HepG2 (cell line): ENCODE data around the gene UGGT1. TPM values are rescaled to one million over a fixed set of nuclear protein-coding genes. Genes with fewer than 3 reads are reported as not detected.

ENCODE experiments used
- ATAC-seq: fragments of 200-7000 bp; cut with Tn5 transposase; 3 replicates; pipeline ENCODE4 v1.9.1; 2020; ENCODE audit warnings: mild to moderate bottlenecking, moderate library complexity
- BruUV-seq: library from RNA; stranded (reverse); fragments of 400-500 nt; replicated peaks from 2 replicates; lab custom pipeline; 2021; lab: Mats Ljungman, UMichigan
- CTCF ChIA-PET: fragments of 300-600 bp; formaldehyde crosslinking; extraction: SDS; loops from one replicate; lab custom pipeline; 2021; ENCODE audit warnings: low total read pairs, inconsistent platforms, low intra/inter-chr PET ratio; lab: Yijun Ruan, JAX
- POLR2A ChIA-PET: fragments of 350-600 bp; sonication (Branson Sonifier 250); formaldehyde crosslinking; loops from one replicate; lab custom pipeline; 2020; ENCODE audit warnings: antibody characterized with exemption, inconsistent platforms; lab: Yijun Ruan, JAX
- DNase-seq: peaks from one replicate; pipeline ENCODE4 v3.0.0-alpha.2; 2015; ENCODE audit warnings: low spot score
- FAIRE-seq: peaks from 3 replicates; lab custom pipeline; 2011; peaks lifted over from hg19 to GRCh38; lab: Jason Lieb, UNC
- H2AFZ ChIP-seq: one replicate; pipeline ENCODE4 v1.6.1; 2011; ENCODE audit warnings: low read length, inconsistent platforms
- H3K27ac ChIP-seq: fragments of 300-600 bp; 3 replicates; pipeline ENCODE4 v1.8.0; 2011; ENCODE audit warnings: mixed run types, mild to moderate bottlenecking, mixed read lengths, low read length, inconsistent platforms; ENCODE audit not compliant: insufficient read depth; ENCODE audit errors: extremely low read length
- H3K27me3 ChIP-seq, 2 experiments: fragments of 200-600 bp in 1 of 2; 2 replicates in 1 of 2; 3 replicates in 1 of 2; pipeline versions ENCODE4 v1.6.0 to v1.8.0; 2011; ENCODE audit warnings: low read length in 2 of 2, mild to moderate bottlenecking in 2 of 2, moderate library complexity in 2 of 2, inconsistent platforms in 1 of 2; ENCODE audit not compliant: insufficient read depth in 2 of 2, control insufficient read depth in 1 of 2
- H3K36me3 ChIP-seq, 2 experiments: fragments of 200-600 bp in 1 of 2; replicated peaks in 1 of 2; 2 replicates in 1 of 2; 3 replicates in 1 of 2; pipeline versions ENCODE4 v1.5.1 to v1.8.0; 2011; ENCODE audit warnings: low read length in 2 of 2, inconsistent platforms in 1 of 2; ENCODE audit not compliant: insufficient read depth in 2 of 2, control insufficient read depth in 1 of 2
- H3K4me1 ChIP-seq: 2 replicates; pipeline ENCODE4 v1.5.1; 2012; ENCODE audit warnings: low read length, inconsistent platforms; ENCODE audit not compliant: insufficient read depth
- H3K4me2 ChIP-seq: 2 replicates; pipeline ENCODE4 v1.6.0; 2011; ENCODE audit warnings: low read depth, low read length, inconsistent platforms
- H3K4me3 ChIP-seq, 3 experiments: fragments of 200-600 bp in 1 of 3; sonication (generic), shearing (Covaris generic) in 1 of 3; replicated peaks in 1 of 3; 2 replicates each; pipeline ENCODE4 v1.5.1; 2011 to 2016; ENCODE audit warnings: low read length in 3 of 3, inconsistent platforms in 2 of 3, low read depth in 2 of 3, mild to moderate bottlenecking in 2 of 3, control low read depth in 1 of 3, mixed read lengths in 1 of 3; ENCODE audit not compliant: insufficient read depth in 1 of 3
- H3K79me2 ChIP-seq: one replicate; pipeline ENCODE4 v1.6.1; 2011; ENCODE audit warnings: low read length, inconsistent platforms; ENCODE audit not compliant: insufficient read depth
- H3K9ac ChIP-seq: 2 replicates; pipeline ENCODE4 v1.6.0; 2011; ENCODE audit warnings: mild to moderate bottlenecking, low read depth, low read length, inconsistent platforms; ENCODE audit not compliant: insufficient read depth
- H3K9me3 ChIP-seq: 2 replicates; pipeline ENCODE4 v1.5.1; 2012; ENCODE audit warnings: mild to moderate bottlenecking, low read length
- H4K20me1 ChIP-seq: 2 replicates; pipeline ENCODE4 v1.6.0; 2011; ENCODE audit warnings: inconsistent platforms, mild to moderate bottlenecking, low read length, moderate library complexity; ENCODE audit not compliant: insufficient read depth
- ARID4A ChIP-seq: sonication (generic); formaldehyde crosslinking; IDR thresholded peaks from 2 replicates; pipeline ENCODE4 v1.5.0; 2020; ENCODE audit warnings: mild to moderate bottlenecking, missing genetic modification reagents, borderline replicate concordance
- ATF1 ChIP-seq: IDR thresholded peaks from 2 replicates; pipeline ENCODE4 v1.6.1; 2016; ENCODE audit warnings: mild to moderate bottlenecking, control low read depth
- ATF4 ChIP-seq, 2 experiments: fragments of 450-650 bp in 1 of 2; sonication (generic) in 1 of 2; formaldehyde crosslinking; IDR thresholded peaks; 2 replicates each; pipeline versions ENCODE4 v1.5.0 to v1.8.0; 2020 to 2022; ENCODE audit warnings: mild to moderate bottlenecking in 1 of 2, missing genetic modification reagents in 1 of 2
- BCL6 ChIP-seq: IDR thresholded peaks from 2 replicates; pipeline ENCODE4 v1.6.1; 2016; ENCODE audit warnings: missing genetic modification reagents, missing compliant biosample characterization
- CC2D1A ChIP-seq: sonication (generic); formaldehyde crosslinking; IDR thresholded peaks from 2 replicates; pipeline ENCODE4 v1.8.1; 2023; ENCODE audit warnings: mild to moderate bottlenecking, missing genetic modification reagents
- DRAP1 ChIP-seq: IDR thresholded peaks from 2 replicates; pipeline ENCODE4 v1.6.1; 2016; ENCODE audit warnings: missing genetic modification reagents, missing compliant biosample characterization
- HHEX ChIP-seq: IDR thresholded peaks from 2 replicates; pipeline ENCODE4 v1.6.1; 2016; ENCODE audit warnings: control low read depth
- MEF2D ChIP-seq: sonication (generic); formaldehyde crosslinking; IDR thresholded peaks from 2 replicates; pipeline ENCODE4 v1.5.1; 2020; ENCODE audit warnings: mild to moderate bottlenecking, missing genetic modification reagents
- REXO4 ChIP-seq: sonication (generic); formaldehyde crosslinking; IDR thresholded peaks from 2 replicates; pipeline ENCODE4 v1.8.0; 2022; ENCODE audit warnings: missing genetic modification reagents, mild to moderate bottlenecking, borderline replicate concordance
- SATB2 ChIP-seq: sonication (generic); formaldehyde crosslinking; IDR thresholded peaks from 2 replicates; pipeline ENCODE4 v1.5.0; 2020; ENCODE audit warnings: missing genetic modification reagents
- YY1 ChIP-seq: IDR thresholded peaks from 2 replicates; pipeline ENCODE4 v1.6.1; 2011; ENCODE audit warnings: low read length, low read depth, moderate library complexity, mild to moderate bottlenecking; ENCODE audit not compliant: insufficient read depth, insufficient replicate concordance
- ZBTB2 ChIP-seq: sonication (generic); formaldehyde crosslinking; IDR thresholded peaks from 2 replicates; pipeline ENCODE4 v1.8.0; 2022; ENCODE audit warnings: low read depth, missing genetic modification reagents
- ZKSCAN1 ChIP-seq: fragments of 150-350 bp; IDR thresholded peaks from 2 replicates; pipeline ENCODE4 v1.6.1; 2014; ENCODE audit warnings: low read length
- ZNF12 ChIP-seq: sonication (generic); formaldehyde crosslinking; IDR thresholded peaks from 2 replicates; pipeline ENCODE4 v1.5.0; 2020; ENCODE audit warnings: missing genetic modification reagents
- ZNF33B ChIP-seq: sonication (generic); formaldehyde crosslinking; IDR thresholded peaks from 2 replicates; pipeline ENCODE4 v1.5.1; 2020; ENCODE audit warnings: mild to moderate bottlenecking, missing genetic modification reagents
- ZNF414 ChIP-seq: sonication (generic); formaldehyde crosslinking; IDR thresholded peaks from 2 replicates; pipeline ENCODE4 v1.5.0; 2020; ENCODE audit warnings: missing genetic modification reagents
- ZNF510 ChIP-seq: sonication (generic); formaldehyde crosslinking; IDR thresholded peaks from 2 replicates; pipeline ENCODE4 v1.4.0; 2020; ENCODE audit warnings: low read depth, mild to moderate bottlenecking, missing genetic modification reagents
- WGBS: methylation state at CpG from one replicate; pipeline ENCODE4 v1.1.6; 2017; ENCODE audit warnings: low lambda C conversion rate; 5-methylcytosine and 5-hydroxymethylcytosine counted together
- in situ Hi-C: cut with HindIII; loops from 2 replicates; pipeline ENCODE4 v1.10.0; 2017; ENCODE audit warnings: low pct_unique_long_range_greater_than_20kb; ENCODE audit not compliant: extremely low pct_ligation_motif_present
- intact Hi-C: fragments of 100-400 bp; cut with micrococcal nuclease; formaldehyde crosslinking; loops from one replicate; pipeline ENCODE4 v1.10.0; 2022; ENCODE audit not compliant: unreplicated experiment
- polyA plus RNA-seq, 8 experiments: library from polyadenylated mRNA; depleted of rRNA in 3 of 8; stranded (reverse) in 7 of 8; unstranded in 1 of 8; fragments of >200 nt; fragmentation: Illumina TruSeq in 4 of 8; extraction: Trizol in 4 of 8; gene quantifications; 2 replicates each; pipeline versions ENCODE4 v1.2.1 to v1.2.3, GENCODE V29; 2011 to 2016; ENCODE audit warnings: low read depth in 4 of 8, missing spikeins in 1 of 8, mixed read lengths in 1 of 8; ENCODE audit not compliant: insufficient read depth in 1 of 8
- total RNA-seq, 5 experiments: library from RNA; depleted of rRNA; stranded (reverse); fragments of >200 nt; fragmentation: Illumina TruSeq; extraction: Trizol; gene quantifications; 2 replicates each; pipeline ENCODE4 v1.2.3, GENCODE V29; 2016; ENCODE audit warnings: low read depth in 1 of 5

Gene UGGT1
- total and polyA plus RNA-seq, 2 of the 13 experiments (the other 11 are each of a cell fraction or from before 2014, with no cell fraction given): 35.8 to 83.2 TPM

GRCh38 chr2:128195435-128195984 is 104.5 kb downstream of the UGGT1 start:
- no peaks in the 10 kb centered on the region for H3K27me3 ChIP-seq
- ChIA-PET POLR2A (interaction anchor here (0.6 to 1.8 kb wide), 14 partner anchors 9 to 161 kb away, joined by 3 to 12 read pairs (median 4); partner anchors contain the start of gene UGGT1), CTCF (interaction anchor here (1.7 kb wide), 1 partner anchor 17 kb away, joined by 3 read pairs; no protein-coding TSS in a partner anchor)
- ATAC-seq (peak; percentile 88), DNase-seq (peak; percentile 96), FAIRE-seq (peak; percentile 98)
- in situ Hi-C loops (no loop called here), intact Hi-C loops (loop anchor here (5.0 kb wide), 1 partner anchor 37 kb away; no protein-coding TSS in a partner anchor)
- H2AFZ ChIP-seq: no peak overlapping the region
- no peaks in the 10 kb centered on the region for H4K20me1 ChIP-seq
- WGBS: 2% methylated on average over 6 of the region's 6 CpGs
- peaks cover 43% of the 10 kb centered on the region for H3K4me1 ChIP-seq
- H3K4me2 ChIP-seq: peak overlapping the region; percentile 90
- H3K9me3 ChIP-seq: no peaks in the 10 kb centered on the region
- peak overlapping the region; percentile 6 to 63 (median 7); a peak in 4 of 6 replicates for H3K4me3 ChIP-seq
- peak overlapping the region; percentile 88 for H3K27ac ChIP-seq
- H3K9ac ChIP-seq: peak overlapping the region; percentile 71
- peaks cover 3% of the 10 kb centered on the region for H3K79me2 ChIP-seq
- no TSS peak for BruUV-seq
- peaks cover 3 to 6% of the 10 kb centered on the region in 2 experiments; a peak in 4 of 5 replicates for H3K36me3 ChIP-seq
- no peak; the same call in 1 of the 2 replicates for TF ChIP-seq ARID4A (CRISPR knock-in tag)
- peak; percentile 14; the same call in 1 of the 2 replicates for TF ChIP-seq ZNF12
- no peak for TF ChIP-seq ZBTB2
- no peak for TF ChIP-seq ZNF414 (CRISPR knock-in tag)
- TF ChIP-seq YY1: no peak
- TF ChIP-seq ZNF510 (CRISPR knock-in tag): no peak
- TF ChIP-seq MEF2D (CRISPR knock-in tag): peak; percentile 77; the same call in 1 of the 2 replicates
- TF ChIP-seq ATF1 (CRISPR knock-in tag): peak; percentile 38; the same call in 1 of the 2 replicates
- TF ChIP-seq CC2D1A (CRISPR knock-in tag): no peak
- no peak for TF ChIP-seq REXO4 (CRISPR knock-in tag)
- TF ChIP-seq HHEX (CRISPR knock-in tag): no peak
- TF ChIP-seq DRAP1: peak; percentile 77
- TF ChIP-seq SATB2 (CRISPR knock-in tag): no peak
- no peak for TF ChIP-seq ZNF33B
- TF ChIP-seq BCL6: peak; percentile 63; the same call in 1 of the 2 replicates
- no peak for TF ChIP-seq ZKSCAN1
- TF ChIP-seq ATF4 (CRISPR knock-in tag; IDR thresholded peaks at IDR 0.05): no peak
